Naive thymus-derived CD8-positive, alpha-beta T cell (primary cell): ENCODE results near the gene MAP3K20. TPM values are rescaled to one million over a fixed set of nuclear protein-coding genes. Genes with fewer than 3 reads are reported as not detected.
"Not testable (repeated sequence)": the region's sequence is repeated elsewhere in the genome, so short reads cannot be mapped to it uniquely, and the experiment has no call there.

ENCODE experiments used
- ATAC-seq, 2 donors: fragments of 150-1000 bp; cut with Tn5 transposase in 1 of 2; sonication (Bioruptor Pico), chemical (Tn5 transposase) in 1 of 2; 1 replicate in 1 of 2; 2 replicates in 1 of 2; pipeline ENCODE4 v1.10.0; 2021; ENCODE audit warnings: mild to moderate bottlenecking in 2 of 2, moderate library complexity in 2 of 2
- POLR2A ChIA-PET: fragments of 350-600 bp; sonication (Branson Sonifier 250); formaldehyde crosslinking; loops from one replicate; lab custom pipeline; 2021; ENCODE audit warnings: antibody characterized with exemption; lab: Charles Lee
- DNase-seq, 10 donors: peaks; one replicate each; pipeline versions ENCODE4 v3.0.0 to v3.0.0-alpha.2; 2020 to 2022
- H3K27ac Mint-ChIP-seq, 10 donors: one replicate each; pipeline ENCODE4 v1.8.0; 2020 to 2022; ENCODE audit warnings: mild to moderate bottlenecking in 10 of 10, mixed read lengths in 10 of 10, moderate library complexity in 4 of 10, inconsistent platforms in 1 of 10
- H3K27me3 Mint-ChIP-seq, 5 donors: one replicate each; pipeline ENCODE4 v1.8.0; 2021 to 2022; ENCODE audit warnings: mixed read lengths in 5 of 5
- H3K36me3 Mint-ChIP-seq, 3 donors: one replicate each; pipeline ENCODE4 v1.8.0; 2020 to 2022; ENCODE audit warnings: mixed read lengths in 3 of 3, mild to moderate bottlenecking in 2 of 3, inconsistent platforms in 1 of 3
- H3K4me1 Mint-ChIP-seq, 4 donors: one replicate each; pipeline ENCODE4 v1.8.0; 2021 to 2022; ENCODE audit warnings: mixed read lengths in 4 of 4
- H3K4me3 Mint-ChIP-seq, 10 donors: one replicate each; pipeline ENCODE4 v1.8.0; 2020 to 2022; ENCODE audit warnings: mild to moderate bottlenecking in 10 of 10, mixed read lengths in 10 of 10, moderate library complexity in 6 of 10, inconsistent platforms in 1 of 10
- H3K9me3 Mint-ChIP-seq, 9 donors: one replicate each; pipeline ENCODE4 v1.8.0; 2020 to 2022; ENCODE audit warnings: mixed read lengths in 9 of 9, mild to moderate bottlenecking in 3 of 9, inconsistent platforms in 1 of 9, moderate library complexity in 1 of 9
- polyA plus RNA-seq, 3 donors: library from polyadenylated mRNA; unstranded; fragments of 300-500 nt; fragmentation: Illumina TruSeq; gene quantifications; one replicate each; pipeline ENCODE4 v1.2.3, GENCODE V29; 2021
- total RNA-seq, 8 experiments: library from RNA in 2 of 8; stranded (reverse) in 2 of 8; gene quantifications; one replicate each; pipeline ENCODE4 v1.2.3 and lab custom pipeline; 2021 to 2026

The MAP3K20 gene
- total and polyA plus RNA-seq, 5 experiments from 2014 or later: 0.42 to 2.6 (median 0.76) TPM; not detected in 1

DNA sequence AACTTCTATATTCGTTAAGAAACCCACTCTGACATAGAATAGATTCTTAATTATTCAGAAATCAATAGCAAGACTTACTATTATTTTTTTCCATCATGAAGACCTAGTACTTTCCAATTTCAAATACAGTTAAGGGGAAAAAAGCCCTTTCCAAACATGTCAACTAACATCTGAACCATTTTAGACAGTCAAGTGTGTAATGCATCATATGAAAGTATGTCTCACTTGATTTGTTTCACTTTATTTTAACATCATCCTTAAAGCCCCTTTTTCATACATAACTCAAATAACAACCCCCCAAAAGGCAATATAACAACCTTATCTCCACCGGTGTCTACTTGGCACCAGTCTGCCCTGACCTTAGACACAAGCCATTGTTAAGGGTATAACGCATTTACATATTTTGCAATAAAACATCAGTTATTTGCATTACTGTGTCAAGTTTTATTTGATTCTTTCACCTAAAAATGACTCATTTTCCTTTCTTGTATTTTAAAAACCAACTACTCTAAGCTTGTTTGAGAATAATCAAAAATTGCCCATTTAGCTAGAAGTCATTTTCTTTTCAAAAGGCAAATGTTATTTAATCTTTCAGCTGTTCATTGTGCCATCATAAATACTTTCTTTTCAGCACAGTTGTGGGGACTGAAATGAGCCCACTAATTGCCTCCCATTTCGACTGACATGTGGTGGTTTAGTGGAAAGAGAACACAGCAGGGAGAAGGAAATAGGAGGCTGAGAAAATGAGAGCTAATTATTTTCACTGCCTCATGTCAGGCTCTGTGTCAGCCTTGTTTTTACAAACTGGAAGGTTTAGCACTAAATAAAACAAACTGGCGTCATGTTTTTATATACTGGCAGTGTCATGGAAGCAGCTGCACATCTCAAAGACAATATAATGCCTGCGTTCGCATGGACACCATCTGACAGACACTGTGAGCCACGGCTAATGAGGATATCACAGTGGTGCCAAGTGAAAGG is 174.3 kb downstream of the MAP3K20 start:
- Mint-ChIP-seq H3K9me3 (no peaks in the 10 kb centered on the region), H3K27ac (no peak overlapping the region), H3K27me3 (peaks cover 0 to 13% (median 8%) of the 10 kb centered on the region in 5 donors), H3K4me1 (no peaks in the 10 kb centered on the region), H3K36me3 (no peaks in the 10 kb centered on the region), H3K4me3 (no peak overlapping the region)
- DNase-seq: no peak
- ATAC-seq: no peak
- POLR2A ChIA-PET: no interaction called here

GRCh38 chr2:173251225-173251624 is 175.6 kb downstream of the MAP3K20 start:
- Mint-ChIP-seq H3K36me3 (no peaks in the 10 kb centered on the region), H3K9me3 (no peaks in the 10 kb centered on the region), H3K27ac (no peak overlapping the region), H3K4me3 (no peak overlapping the region), H3K4me1 (no peaks in the 10 kb centered on the region), H3K27me3 (peaks cover 0 to 14% (median 11%) of the 10 kb centered on the region in 5 donors)
- ATAC-seq (no peak), DNase-seq (no peak)
- POLR2A ChIA-PET: no interaction called here

DNA sequence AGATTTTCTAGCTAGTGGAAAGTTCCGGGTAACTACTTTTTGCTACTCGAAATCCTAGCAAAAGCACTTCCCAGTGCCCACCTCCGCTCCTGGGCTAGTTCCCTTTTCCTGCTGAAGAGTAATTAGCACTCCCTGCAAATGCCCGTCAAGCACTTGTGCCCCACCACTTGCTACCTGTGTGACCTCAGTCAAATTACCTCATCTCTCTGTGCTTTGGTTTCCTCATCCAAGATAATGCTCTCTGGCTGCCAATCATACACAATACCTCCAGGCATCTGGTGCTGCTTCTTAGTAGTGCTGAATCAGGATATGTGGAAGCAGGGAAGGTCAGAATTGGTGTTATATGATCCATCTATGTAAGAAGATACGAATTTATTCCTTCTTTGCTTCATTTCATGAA is 176.9 kb downstream of the MAP3K20 start:
- POLR2A ChIA-PET: no interaction called here
- Mint-ChIP-seq H3K27me3 (peaks cover 1 to 20% (median 11%) of the 10 kb centered on the region in 5 donors), H3K4me3 (no peak overlapping the region), H3K36me3 (no peaks in the 10 kb centered on the region), H3K4me1 (no peaks in the 10 kb centered on the region), H3K27ac (no peak overlapping the region), H3K9me3 (no peaks in the 10 kb centered on the region)
- no peak for ATAC-seq
- no peak for DNase-seq

GRCh38 chr2:173254659-173255058 is 179.0 kb downstream of the MAP3K20 start:
- no peaks in the 10 kb centered on the region for H3K9me3 Mint-ChIP-seq
- H3K36me3 Mint-ChIP-seq: no peaks in the 10 kb centered on the region
- no peaks in the 10 kb centered on the region for H3K4me1 Mint-ChIP-seq
- POLR2A ChIA-PET: no interaction called here
- no peak for DNase-seq
- ATAC-seq: no peak
- H3K4me3 Mint-ChIP-seq: no peak overlapping the region
- H3K27me3 Mint-ChIP-seq: peaks cover 1 to 21% (median 8%) of the 10 kb centered on the region in 5 donors
- H3K27ac Mint-ChIP-seq: no peak overlapping the region

GRCh38 chr2:173258701-173259100 is 183.1 kb downstream of the MAP3K20 start:
- Mint-ChIP-seq H3K36me3 (no peaks in the 10 kb centered on the region), H3K4me1 (peaks cover 0 to 3% (median 2%) of the 10 kb centered on the region in 4 donors), H3K27me3 (peaks cover 0 to 10% (median 2%) of the 10 kb centered on the region in 5 donors), H3K4me3 (no peak overlapping the region), H3K27ac (no peak overlapping the region), H3K9me3 (no peaks in the 10 kb centered on the region)
- DNase-seq (no peak), ATAC-seq (no peak)
- POLR2A ChIA-PET: no interaction called here

DNA sequence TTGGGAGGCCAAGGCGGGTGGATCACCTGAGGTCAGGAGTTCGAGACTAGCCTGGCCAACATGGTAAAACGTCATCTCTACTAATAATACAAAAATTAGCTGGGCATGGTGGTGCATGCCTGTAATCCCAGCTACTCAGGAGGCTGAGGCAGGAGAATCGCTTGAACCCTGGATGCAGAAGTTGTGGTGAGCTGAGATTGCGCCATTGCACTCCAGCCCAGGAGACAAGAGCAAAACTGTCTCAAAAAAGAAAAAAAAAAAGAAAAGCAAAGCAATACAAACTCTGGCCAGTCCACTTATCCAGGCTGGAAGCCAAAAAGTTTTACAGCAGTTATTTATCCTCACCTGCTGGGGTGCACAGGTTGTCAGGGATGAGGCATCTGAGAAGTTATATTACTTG is 186.7 kb downstream of the MAP3K20 start:
- H3K4me1 Mint-ChIP-seq: peaks cover 9 to 21% (median 18%) of the 10 kb centered on the region in 4 donors
- POLR2A ChIA-PET, H3K27ac Mint-ChIP-seq, H3K9me3 Mint-ChIP-seq, H3K27me3 Mint-ChIP-seq, ATAC-seq, DNase-seq, H3K36me3 Mint-ChIP-seq, H3K4me3 Mint-ChIP-seq: not testable (repeated sequence)

GRCh38 chr2:173264151-173264550 is 188.5 kb downstream of the MAP3K20 start:
- no peaks in the 10 kb centered on the region for H3K9me3 Mint-ChIP-seq
- H3K36me3 Mint-ChIP-seq: no peaks in the 10 kb centered on the region
- DNase-seq (no peak), ATAC-seq (no peak)
- H3K27ac Mint-ChIP-seq: peak overlapping the region; percentile 30 to 94 (median 88)
- peaks cover 9 to 21% (median 18%) of the 10 kb centered on the region in 4 donors for H3K4me1 Mint-ChIP-seq
- H3K4me3 Mint-ChIP-seq: peak overlapping the region; percentile 70 to 90 (median 81)
- H3K27me3 Mint-ChIP-seq: no peaks in the 10 kb centered on the region
- POLR2A ChIA-PET: no interaction called here

DNA sequence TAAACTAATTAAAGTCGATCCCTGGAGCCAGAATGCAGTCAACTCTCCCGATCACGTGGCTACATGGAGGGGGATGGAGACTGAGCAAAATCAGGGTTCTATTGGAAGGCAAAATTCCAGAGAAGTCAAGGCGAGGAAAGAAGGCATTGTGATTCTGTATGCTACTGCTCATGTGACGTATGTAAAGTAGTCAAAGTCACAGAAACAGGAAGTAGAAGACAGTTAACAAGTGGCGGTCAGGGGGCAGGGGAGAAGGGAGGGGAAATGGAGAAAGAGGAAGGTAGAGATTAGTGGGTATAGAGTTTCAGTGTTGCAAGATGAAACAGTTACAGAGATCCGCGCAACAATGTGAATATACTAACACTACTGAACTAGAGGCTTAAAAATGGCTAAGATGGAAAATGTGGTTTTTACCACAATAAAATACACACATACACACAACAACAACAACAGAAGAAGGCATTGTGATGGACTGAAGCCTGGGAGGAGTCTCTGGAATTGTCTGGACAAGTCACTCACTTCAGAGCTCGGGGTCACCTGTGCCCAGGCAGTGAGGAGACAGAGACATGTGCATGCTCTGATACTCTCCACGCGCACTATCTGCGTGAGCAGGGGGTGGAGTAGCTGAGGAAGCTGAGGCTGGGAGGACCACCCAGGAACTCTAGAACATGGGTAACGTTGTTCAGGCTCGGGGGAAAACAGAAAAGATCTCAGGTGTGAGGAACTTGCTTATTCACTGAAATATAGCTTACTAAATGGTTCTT is 189.1 kb downstream of the MAP3K20 start:
- Mint-ChIP-seq H3K4me1 (peaks cover 9 to 21% (median 18%) of the 10 kb centered on the region in 4 donors), H3K27me3 (no peaks in the 10 kb centered on the region), H3K27ac (peak overlapping the region; percentile 30 to 94 (median 88)), H3K9me3 (no peaks in the 10 kb centered on the region), H3K4me3 (peak overlapping the region; percentile 70 to 90 (median 81)), H3K36me3 (no peaks in the 10 kb centered on the region)
- peak in 5 of 10 donors; percentile 21 to 62 (median 36) for DNase-seq
- peak; percentile 88 to 92 for ATAC-seq
- POLR2A ChIA-PET: no interaction called here

DNA sequence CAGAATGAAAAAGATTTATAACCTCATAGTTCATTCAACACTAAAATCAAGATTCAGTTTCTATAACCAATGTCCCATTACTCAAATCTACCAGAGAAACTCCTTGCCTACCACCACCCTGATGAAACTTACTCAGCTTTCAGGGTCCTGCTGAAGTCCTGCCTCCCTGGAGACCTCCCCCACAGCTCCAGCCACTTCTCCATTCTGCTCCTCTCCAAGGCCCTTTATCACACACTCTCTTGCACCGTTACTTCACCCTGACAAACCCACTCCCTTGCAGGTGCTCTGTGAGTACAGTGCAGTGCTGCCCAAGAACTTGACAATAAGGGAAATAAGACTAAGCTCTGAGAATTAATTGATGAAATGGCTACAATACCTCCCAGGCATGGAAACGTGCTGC is 195.5 kb downstream of the MAP3K20 start:
- no peak for ATAC-seq
- Mint-ChIP-seq H3K27me3 (peaks cover 0 to 2% (median 0%) of the 10 kb centered on the region in 5 donors), H3K27ac (no peak overlapping the region), H3K9me3 (peaks cover 0 to 5% (median 0%) of the 10 kb centered on the region in 9 donors), H3K36me3 (no peaks in the 10 kb centered on the region), H3K4me3 (no peak overlapping the region), H3K4me1 (no peaks in the 10 kb centered on the region)
- no peak for DNase-seq
- POLR2A ChIA-PET: no interaction called here

GRCh38 chr2:173271825-173272224 is 196.2 kb downstream of the MAP3K20 start:
- peaks cover 0 to 5% (median 0%) of the 10 kb centered on the region in 9 donors for H3K9me3 Mint-ChIP-seq
- ATAC-seq: no peak
- H3K27ac Mint-ChIP-seq: no peak overlapping the region
- no peak overlapping the region for H3K4me3 Mint-ChIP-seq
- POLR2A ChIA-PET: no interaction called here
- no peaks in the 10 kb centered on the region for H3K36me3 Mint-ChIP-seq
- DNase-seq: no peak
- H3K27me3 Mint-ChIP-seq: peaks cover 0 to 2% (median 0%) of the 10 kb centered on the region in 5 donors
- H3K4me1 Mint-ChIP-seq: no peaks in the 10 kb centered on the region

GRCh38 chr2:173272849-173273248 is 197.2 kb downstream of the MAP3K20 start:
- H3K27me3 Mint-ChIP-seq: peaks cover 0 to 4% (median 0%) of the 10 kb centered on the region in 5 donors

DNA sequence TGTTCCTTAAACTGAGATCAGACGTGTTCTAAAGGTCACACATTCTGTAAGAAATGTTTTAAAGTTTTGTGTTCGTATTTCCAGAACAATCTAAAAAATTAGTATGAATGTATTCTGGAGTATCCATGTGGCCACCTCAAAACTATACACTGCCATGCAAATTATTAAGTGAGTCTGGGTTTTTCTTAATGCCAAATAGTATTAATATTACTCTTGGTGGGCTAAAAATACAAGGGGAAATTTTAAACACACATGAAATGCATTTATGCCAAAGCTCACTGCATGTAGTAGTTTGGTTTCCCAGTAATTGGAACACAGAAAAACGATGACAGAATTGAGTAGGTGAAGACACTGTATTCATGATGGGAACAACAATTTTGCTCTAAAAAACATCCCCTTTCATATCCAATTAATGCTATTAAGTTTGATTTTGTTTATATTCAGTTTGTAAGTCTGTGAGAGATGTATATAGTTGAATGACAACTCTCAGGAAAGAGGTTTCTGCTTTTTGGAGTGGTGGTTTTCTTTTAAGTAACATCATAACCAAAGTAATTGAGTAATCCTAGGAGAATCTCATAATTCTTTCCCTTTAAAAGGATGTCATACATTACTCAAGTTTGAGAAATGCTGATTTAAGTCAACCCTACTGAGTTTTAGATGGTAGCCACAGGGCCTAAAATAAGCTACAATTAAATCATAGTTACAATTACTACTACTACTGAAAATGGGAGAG is 203.3 kb downstream of the MAP3K20 start:
- Mint-ChIP-seq H3K36me3 (no peaks in the 10 kb centered on the region), H3K27me3 (peaks cover 0 to 4% (median 0%) of the 10 kb centered on the region in 5 donors), H3K9me3 (peaks cover 0 to 2% (median 0%) of the 10 kb centered on the region in 9 donors), H3K27ac (no peak overlapping the region), H3K4me1 (no peaks in the 10 kb centered on the region), H3K4me3 (no peak overlapping the region)
- ATAC-seq: no peak
- DNase-seq: no peak
- POLR2A ChIA-PET: no interaction called here

More at GRCh38 chr2:173272849-173273248, 197.2 kb downstream of the MAP3K20 start:
- DNase-seq (no peak), ATAC-seq (no peak)
- no peak overlapping the region for H3K27ac Mint-ChIP-seq
- no peaks in the 10 kb centered on the region for H3K36me3 Mint-ChIP-seq
- H3K4me1 Mint-ChIP-seq: no peaks in the 10 kb centered on the region
- peaks cover 0 to 5% (median 0%) of the 10 kb centered on the region in 9 donors for H3K9me3 Mint-ChIP-seq
- no peak overlapping the region for H3K4me3 Mint-ChIP-seq
- POLR2A ChIA-PET: no interaction called here
